ENCODE measurements around the gene BRI3BP.
"Not testable (repeated sequence)": the region's sequence is repeated elsewhere in the genome, so short reads cannot be mapped to it uniquely, and the experiment has no call there.

- not testable (repeated sequence) for TF ChIP-seq POLR2AphosphoS5 (IDR thresholded peaks at IDR 0.05; ENCODE audit: low read depth); CTCF (IDR thresholded peaks at IDR 0.05; ENCODE audit: insufficient read depth, low read length); SPI1 (IDR thresholded peaks at IDR 0.05; ENCODE audit: borderline replicate concordance, low read depth); REST (IDR thresholded peaks at IDR 0.05; ENCODE audit: insufficient replicate concordance, low read depth); GABPA (IDR thresholded peaks at IDR 0.05; ENCODE audit: low read depth)
These were observed 38.0 kb downstream of the BRI3BP start for GRCh38 chr12:125031471-125031870.

Data from HL-60 (cell line).